Liver (tissue), 9 donors: ENCODE data around the gene GP1BB. TPM values are rescaled to one million over a fixed set of nuclear protein-coding genes. Genes with fewer than 3 reads are reported as not detected.

Experiments used
- DNase-seq: peaks from one replicate; pipeline ENCODE4 v3.0.0-alpha.2; 2017; ENCODE audit warnings: low spot score
- H3K27ac ChIP-seq, 2 donors: one replicate each; pipeline ENCODE4 v1.7.0; 2013; ENCODE audit warnings: inconsistent platforms in 2 of 2, low read length in 2 of 2, control low read depth in 1 of 2, low read depth in 1 of 2, mild to moderate bottlenecking in 1 of 2
- H3K27me3 ChIP-seq, 4 donors: one replicate each; pipeline versions ENCODE4 v1.6.1 to v1.7.0; 2013; ENCODE audit warnings: low read length in 3 of 4, inconsistent platforms in 1 of 4, mild to moderate bottlenecking in 1 of 4, moderate library complexity in 1 of 4; ENCODE audit not compliant: control insufficient read depth in 4 of 4, insufficient read depth in 4 of 4
- H3K36me3 ChIP-seq, 4 donors: one replicate each; pipeline versions ENCODE4 v1.6.1 to v1.7.0; 2013; ENCODE audit warnings: low read length in 3 of 4, mild to moderate bottlenecking in 3 of 4, low read depth in 1 of 4, moderate library complexity in 1 of 4; ENCODE audit not compliant: control insufficient read depth in 4 of 4, insufficient read depth in 3 of 4
- H3K4me1 ChIP-seq, 4 donors: one replicate each; pipeline versions ENCODE4 v1.6.1 to v1.7.0; 2013; ENCODE audit warnings: low read length in 3 of 4, mild to moderate bottlenecking in 3 of 4, moderate library complexity in 1 of 4; ENCODE audit not compliant: control insufficient read depth in 4 of 4, insufficient read depth in 4 of 4
- H3K4me3 ChIP-seq, 3 donors: one replicate each; pipeline versions ENCODE4 v1.6.1 to v1.7.0; 2013; ENCODE audit warnings: low read length in 3 of 3, control low read depth in 1 of 3, low read depth in 1 of 3, mild to moderate bottlenecking in 1 of 3
- H3K9ac ChIP-seq, 2 donors: one replicate each; pipeline ENCODE4 v1.7.0; 2013; ENCODE audit warnings: low read length in 2 of 2, mild to moderate bottlenecking in 2 of 2, moderate library complexity in 2 of 2, control low read depth in 1 of 2, low read depth in 1 of 2
- H3K9me3 ChIP-seq, 4 donors: one replicate each; pipeline versions ENCODE4 v1.6.1 to v1.7.0; 2013; ENCODE audit warnings: low read length in 3 of 4; ENCODE audit not compliant: control insufficient read depth in 4 of 4
- ATF3 ChIP-seq: IDR thresholded peaks from 2 replicates; pipeline ENCODE4 v1.6.1; 2016; ENCODE audit warnings: antibody characterized with exemption
- CTCF ChIP-seq: fragments of 150-350 bp; IDR thresholded peaks from 2 replicates; pipeline ENCODE4 v1.5.1; 2017; ENCODE audit warnings: improper control_type of control experiment, low read depth, low read length; ENCODE audit not compliant: missing input control
- EGR1 ChIP-seq, 2 donors: IDR thresholded peaks; 2 replicates each; pipeline ENCODE4 v1.6.1; 2016 to 2018; ENCODE audit warnings: antibody characterized with exemption in 2 of 2, low read depth in 2 of 2
- FOXA1 ChIP-seq: IDR thresholded peaks from 2 replicates; pipeline ENCODE4 v1.6.1; 2016; ENCODE audit warnings: antibody characterized with exemption
- FOXA2 ChIP-seq: IDR thresholded peaks from 2 replicates; pipeline ENCODE4 v1.6.1; 2016; ENCODE audit warnings: antibody characterized with exemption
- GABPA ChIP-seq, 2 donors: IDR thresholded peaks in 1 of 2; conservative IDR thresholded peaks in 1 of 2; 2 replicates each; pipeline ENCODE4 v1.6.1; 2016; ENCODE audit warnings: antibody characterized with exemption in 2 of 2, mild to moderate bottlenecking in 1 of 2, moderate library complexity in 1 of 2
- HNF4A ChIP-seq, 2 donors: conservative IDR thresholded peaks; 2 replicates each; pipeline ENCODE4 v1.6.1; 2016; ENCODE audit warnings: antibody characterized with exemption in 2 of 2, mild to moderate bottlenecking in 2 of 2
- HNF4G ChIP-seq: IDR thresholded peaks from 2 replicates; pipeline ENCODE4 v1.6.1; 2016; ENCODE audit warnings: antibody characterized with exemption
- JUND ChIP-seq, 2 donors: IDR thresholded peaks; 2 replicates each; pipeline ENCODE4 v1.6.1; 2016; ENCODE audit warnings: antibody characterized with exemption in 2 of 2
- MAX ChIP-seq: IDR thresholded peaks from 2 replicates; pipeline ENCODE4 v1.6.1; 2016; ENCODE audit warnings: antibody characterized with exemption
- NR2F2 ChIP-seq: IDR thresholded peaks from 2 replicates; pipeline ENCODE4 v1.6.1; 2016; ENCODE audit warnings: antibody characterized with exemption
- RAD21 ChIP-seq, 2 donors: IDR thresholded peaks; 2 replicates each; pipeline ENCODE4 v1.6.1; 2016; ENCODE audit warnings: antibody characterized with exemption in 2 of 2, mild to moderate bottlenecking in 2 of 2
- REST ChIP-seq: IDR thresholded peaks from 2 replicates; pipeline ENCODE4 v1.6.1; 2016; ENCODE audit warnings: antibody characterized with exemption, mild to moderate bottlenecking
- RXRA ChIP-seq, 2 donors: IDR thresholded peaks; 2 replicates each; pipeline ENCODE4 v1.6.1; 2017 to 2018; ENCODE audit warnings: antibody characterized with exemption in 2 of 2, mild to moderate bottlenecking in 1 of 2
- SP1 ChIP-seq: IDR thresholded peaks from 2 replicates; pipeline ENCODE4 v1.6.1; 2018; ENCODE audit warnings: antibody characterized with exemption, mild to moderate bottlenecking
- TAF1 ChIP-seq: conservative IDR thresholded peaks from 2 replicates; pipeline ENCODE4 v1.6.1; 2016; ENCODE audit warnings: antibody characterized with exemption, mild to moderate bottlenecking
- YY1 ChIP-seq: IDR thresholded peaks from 2 replicates; pipeline ENCODE4 v1.6.1; 2016; ENCODE audit warnings: antibody characterized with exemption, mild to moderate bottlenecking
- ZBTB33 ChIP-seq: IDR thresholded peaks from 2 replicates; pipeline ENCODE4 v1.6.1; 2016; ENCODE audit warnings: antibody characterized with exemption
- WGBS: extraction: QIAGEN DNeasy Blood & Tissue Kit; methylation state at CpG from one replicate; pipeline ENCODE4 v1.1.7; 2013; 5-methylcytosine and 5-hydroxymethylcytosine counted together
- polyA plus RNA-seq, 2 donors: library from polyadenylated mRNA; stranded (reverse) in 1 of 2; unstranded in 1 of 2; fragments of 200-250 nt in 1 of 2; fragments of >200 nt in 1 of 2; fragmentation: Nextera tagmentation in 1 of 2; extraction: Ambion mirVana in 1 of 2; gene quantifications; one replicate each; pipeline versions ENCODE4 v1.2.1 to v1.2.3, GENCODE V29; 2013 to 2015
- total RNA-seq, 2 donors: library from RNA; depleted of rRNA; stranded (reverse); fragments of >200 nt; gene quantifications; one replicate each; pipeline ENCODE4 v1.2.3, GENCODE V29; 2014
- donor health status: healthy.
- donor health status: healthy.
- donor health status: healthy.
- donor health status: healthy.
- donor health status: healthy.

The GP1BB gene
- total and polyA plus RNA-seq, 4 donors, result 0.38 to 5.7 (median 0.51) TPM; not detected in 1

- TF ChIP-seq ATF3, result no peak
- no peak for TF ChIP-seq JUND (IDR thresholded peaks at IDR 0.05)
- no peak for TF ChIP-seq REST
- no peak for TF ChIP-seq HNF4A (conservative IDR thresholded peaks at IDR 0.05)
- no peak for TF ChIP-seq HNF4G
- TF ChIP-seq GABPA (IDR thresholded peaks at IDR 0.05 in 1 of 2, conservative IDR thresholded peaks at IDR 0.05 in 1 of 2), result no peak
- no peak for TF ChIP-seq RXRA (IDR thresholded peaks at IDR 0.05)
- no peak for TF ChIP-seq ZBTB33
- no peak for TF ChIP-seq RAD21 (IDR thresholded peaks at IDR 0.05)
- TF ChIP-seq MAX, result no peak
- TF ChIP-seq YY1, result no peak
- no peak for TF ChIP-seq EGR1 (IDR thresholded peaks at IDR 0.05; ENCODE audit: low read depth in 2 of 2)
- no peak for TF ChIP-seq FOXA2
- TF ChIP-seq SP1, result no peak
- TF ChIP-seq NR2F2, result no peak
- no peak for TF ChIP-seq CTCF
- TF ChIP-seq FOXA1, result no peak
- TF ChIP-seq TAF1, result no peak
- DNase-seq, result no peak
- no peak overlapping the region for H3K4me3 ChIP-seq
- no peaks in the 10 kb centered on the region for H3K27me3 ChIP-seq
- H3K36me3 ChIP-seq, result no peaks in the 10 kb centered on the region
- H3K27ac ChIP-seq, result no peak overlapping the region
- 89% methylated on average over 24 of the region's 24 CpGs for WGBS
- H3K9me3 ChIP-seq, result no peaks in the 10 kb centered on the region
- no peak overlapping the region for H3K9ac ChIP-seq
- no peaks in the 10 kb centered on the region for H3K4me1 ChIP-seq
These were observed 15.7 kb upstream of the GP1BB start for GRCh38 chr22:19707347-19708290.
